ENCODE data around the gene TLX2.

TLX2 gene

DNA sequence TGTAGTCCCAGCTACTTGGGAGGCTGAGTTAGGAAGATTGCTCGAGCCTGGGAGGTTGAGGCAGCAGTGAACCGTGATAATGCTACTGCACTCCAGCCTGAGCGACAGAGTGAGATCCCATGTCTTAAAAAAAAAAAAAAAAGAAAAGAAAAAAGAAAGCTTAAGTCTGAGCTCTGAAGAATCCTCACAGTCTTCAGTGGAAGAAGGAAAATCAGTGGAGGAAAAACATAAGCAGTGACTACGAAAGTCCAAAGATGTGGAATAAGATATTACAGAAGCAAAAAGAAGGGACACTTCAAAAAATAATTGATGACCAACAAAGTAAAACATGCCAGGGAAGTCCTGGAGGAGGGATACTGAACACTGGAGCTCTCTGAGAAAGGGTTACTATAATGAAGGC is 4.0 kb upstream of the TLX2 start:
- FAIRE-seq (no peak), DNase-seq (ENCODE audit: insufficient read length, low spot score) (no peak)

DNA sequence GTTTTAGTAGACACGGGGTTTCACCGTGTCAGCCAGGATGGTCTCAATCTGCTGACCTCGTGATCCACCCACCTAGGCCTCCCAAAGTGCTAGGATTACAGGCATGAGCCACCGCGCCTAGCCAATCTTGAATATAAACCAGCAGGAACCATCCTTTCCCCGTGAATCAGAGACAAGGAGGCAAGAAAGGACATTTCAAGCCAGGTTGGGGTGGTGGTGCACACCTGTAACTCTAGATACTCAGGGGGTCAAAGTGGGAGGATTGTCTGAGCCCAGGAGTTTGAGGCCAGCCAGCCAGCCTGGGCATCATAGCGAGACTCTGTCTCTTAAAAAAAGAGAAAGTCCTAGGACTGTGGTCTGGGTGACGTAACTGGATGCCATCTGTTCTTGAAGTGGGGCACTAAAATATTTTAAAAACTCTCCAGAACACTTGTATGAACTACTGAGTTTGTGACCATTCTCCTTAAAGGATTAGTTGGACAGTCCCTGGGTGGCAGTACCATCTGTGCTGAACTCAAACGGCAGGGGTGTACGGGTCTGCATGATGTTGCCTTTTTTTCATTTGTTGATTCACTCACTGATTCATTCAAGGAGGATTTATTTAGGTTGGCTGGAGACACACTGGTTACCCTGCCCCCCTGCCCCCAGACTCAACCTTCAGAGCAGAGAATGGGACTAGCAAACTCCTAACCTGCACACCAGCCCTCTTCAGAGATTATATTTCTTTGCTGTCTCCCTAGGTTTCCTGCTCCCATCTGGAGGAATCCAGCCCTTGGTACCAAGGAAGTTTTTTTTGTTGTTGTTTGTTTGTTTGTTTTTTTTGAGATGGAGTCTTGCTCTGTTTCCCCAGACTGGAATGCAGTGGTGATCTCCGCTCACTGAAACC is 2.9 kb upstream of the TLX2 start:
- FAIRE-seq (no peak), DNase-seq (ENCODE audit: insufficient read length, low spot score) (no peak)

DNA sequence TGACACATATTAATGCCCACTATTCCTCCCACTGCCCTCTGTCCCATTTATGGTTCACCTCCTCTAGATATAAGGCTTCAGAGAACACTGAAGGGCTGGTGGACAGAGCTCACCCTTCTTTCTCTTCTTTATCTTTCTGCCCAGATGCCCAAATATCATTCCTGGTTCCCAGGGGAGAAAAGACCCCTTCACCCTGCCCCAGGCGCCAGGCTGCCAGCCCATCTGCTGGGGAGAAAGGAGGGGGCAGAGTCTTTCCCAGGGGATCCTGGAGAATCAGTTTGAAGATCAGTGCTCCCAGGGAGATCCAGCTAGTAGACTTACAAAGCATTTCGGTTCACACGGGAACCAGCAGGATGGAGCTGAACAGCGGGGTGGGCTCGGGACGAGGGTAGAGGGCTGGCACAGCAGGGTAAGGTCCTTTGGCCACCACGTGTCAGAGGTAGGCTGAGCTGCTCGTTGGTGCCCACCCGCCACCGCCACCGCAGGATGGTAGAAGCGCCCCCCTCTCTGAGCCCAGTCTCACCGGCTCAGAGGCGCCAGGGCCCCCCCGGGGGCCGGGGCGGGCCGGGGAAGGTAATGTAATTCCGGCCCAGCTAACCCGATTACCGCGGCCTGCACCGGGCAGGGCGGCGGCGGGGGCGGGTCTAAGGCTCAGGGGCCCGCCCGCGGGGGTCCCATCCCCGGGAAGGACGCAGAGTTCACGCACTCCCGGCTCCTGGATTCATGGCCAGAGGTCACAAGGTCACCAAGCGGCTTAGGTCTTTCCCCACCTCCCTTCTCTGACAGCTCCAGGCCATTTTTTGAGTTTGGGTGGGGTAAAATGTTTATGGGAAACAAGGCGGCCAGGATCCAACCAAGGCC is 1.3 kb upstream of the TLX2 start:
- no peak for DNase-seq (ENCODE audit: insufficient read length, low spot score)

DNA sequence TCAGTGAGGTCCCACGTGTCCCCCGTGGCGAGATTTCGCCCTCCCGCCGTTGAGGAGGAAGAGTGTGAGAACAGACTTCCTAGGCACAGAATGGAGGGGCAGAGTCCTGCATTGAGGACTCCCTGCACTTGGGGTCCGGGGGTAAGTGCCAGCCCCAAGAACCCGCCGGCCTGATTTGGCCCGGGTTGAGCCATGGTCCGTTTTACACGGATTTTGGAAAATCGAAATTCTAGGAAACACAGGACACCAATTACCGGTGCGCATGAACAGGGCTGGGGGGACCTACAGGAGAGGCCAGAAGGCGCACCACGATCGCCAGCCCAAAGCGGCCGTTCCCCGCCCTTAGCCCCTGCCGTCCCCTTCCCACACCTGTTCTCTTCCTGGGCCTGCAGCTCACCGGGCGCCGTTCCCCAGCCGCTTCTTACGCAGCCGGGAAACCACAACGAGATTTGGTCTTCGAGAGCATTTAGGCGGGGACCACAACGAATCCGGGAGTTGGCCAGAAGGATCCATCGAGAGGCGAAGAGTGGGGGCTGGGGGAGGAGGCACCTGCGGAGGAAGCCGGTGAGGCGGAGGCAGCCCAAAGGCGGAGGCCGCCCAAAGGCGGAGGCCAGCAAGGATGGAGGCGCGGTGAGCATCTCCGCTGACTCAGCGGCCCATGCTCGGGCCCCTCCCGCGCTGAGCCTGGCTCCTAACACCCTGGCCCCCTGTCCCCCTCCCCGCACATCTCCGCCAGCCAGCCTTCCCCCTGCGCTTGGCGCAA is 464 bp upstream of the TLX2 start:
- FAIRE-seq (no peak), DNase-seq (ENCODE audit: insufficient read length, low spot score) (no peak)

More for the DNA sequence above, 1.3 kb upstream of the TLX2 start:
- FAIRE-seq = no peak

DNA sequence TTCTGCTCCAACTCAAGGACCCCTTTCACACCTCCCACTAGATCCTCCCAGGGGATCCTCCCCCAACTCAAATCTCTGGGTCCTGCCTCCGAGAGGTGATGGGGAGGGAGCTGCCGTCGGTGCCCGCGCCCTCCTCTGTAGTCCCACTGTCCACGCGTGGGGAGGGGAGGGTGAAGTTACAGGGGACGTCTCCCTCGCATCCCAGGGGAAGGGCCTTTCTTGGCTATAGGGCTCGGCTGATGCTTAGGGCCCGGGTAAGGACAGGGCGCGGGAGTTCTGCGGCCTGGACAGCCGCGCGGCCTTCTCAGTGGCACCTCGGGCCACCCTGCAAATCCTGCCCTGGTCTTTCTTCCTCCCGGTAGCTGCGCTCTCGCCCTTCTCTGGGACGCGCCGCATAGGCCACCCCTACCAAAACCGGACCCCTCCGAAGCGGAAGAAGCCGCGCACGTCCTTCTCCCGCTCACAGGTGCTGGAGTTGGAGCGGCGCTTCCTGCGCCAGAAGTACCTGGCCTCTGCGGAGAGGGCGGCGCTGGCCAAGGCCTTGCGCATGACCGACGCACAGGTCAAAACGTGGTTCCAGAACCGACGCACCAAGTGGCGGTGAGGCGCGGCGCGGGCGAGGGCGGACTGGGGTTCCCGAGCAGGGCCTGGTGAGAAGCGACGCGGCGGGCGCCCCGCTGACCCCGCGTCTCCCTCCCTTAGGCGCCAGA is 1.2 kb downstream of the TLX2 start:
- FAIRE-seq = no peak
- DNase-seq (ENCODE audit: insufficient read length, low spot score) = no peak

DNA sequence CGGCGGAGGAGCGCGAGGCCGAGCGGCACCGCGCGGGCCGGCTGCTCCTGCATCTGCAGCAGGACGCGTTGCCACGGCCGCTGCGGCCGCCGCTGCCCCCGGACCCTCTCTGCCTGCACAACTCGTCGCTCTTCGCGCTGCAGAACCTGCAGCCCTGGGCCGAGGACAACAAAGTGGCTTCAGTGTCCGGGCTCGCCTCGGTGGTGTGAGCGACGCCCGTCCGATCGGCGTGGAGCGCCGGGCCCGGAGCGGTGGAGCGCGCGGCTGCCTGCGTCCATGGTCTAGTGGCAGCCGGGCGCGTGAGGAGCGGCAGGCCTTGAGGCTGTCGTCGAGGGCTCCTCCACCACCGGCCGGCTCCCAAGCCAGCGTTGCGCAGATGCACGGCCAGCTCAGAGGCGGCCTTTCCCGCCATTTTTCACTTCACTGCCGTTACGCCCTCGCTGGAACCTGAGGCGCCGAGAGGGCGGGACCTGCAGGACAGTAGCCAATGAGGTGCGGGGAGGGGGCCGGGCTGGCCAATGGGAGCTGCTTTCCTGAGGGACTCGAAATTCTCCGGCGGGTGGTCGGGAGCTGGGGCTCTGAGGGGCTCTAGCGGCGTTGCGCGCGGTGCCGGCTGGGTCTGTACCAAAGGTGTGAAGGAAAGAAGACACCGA is 1.9 kb downstream of the TLX2 start:
- FAIRE-seq (no peak), DNase-seq (ENCODE audit: insufficient read length, low spot score) (no peak)

DNA sequence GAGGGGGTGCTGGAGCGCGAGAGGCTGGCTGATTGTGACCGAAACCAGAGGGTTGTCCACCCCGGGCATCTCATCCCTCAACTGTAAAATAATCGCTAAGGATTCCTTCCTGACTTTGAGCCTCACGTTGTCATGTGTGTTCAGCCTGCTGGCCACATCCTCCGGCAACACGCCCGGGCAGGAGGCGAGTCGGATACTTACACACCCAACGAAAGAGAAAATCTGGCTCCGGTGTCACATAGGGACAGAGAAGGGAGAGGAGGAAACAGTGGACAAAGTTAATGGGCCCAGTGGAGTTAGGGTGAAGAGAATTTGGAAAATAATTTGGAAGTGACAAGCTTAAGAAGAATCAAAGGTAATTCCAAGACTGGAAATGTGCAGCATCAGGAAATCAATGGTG is 2.4 kb downstream of the TLX2 start:
- no peak for FAIRE-seq
- no peak for DNase-seq (ENCODE audit: insufficient read length, low spot score)

DNA sequence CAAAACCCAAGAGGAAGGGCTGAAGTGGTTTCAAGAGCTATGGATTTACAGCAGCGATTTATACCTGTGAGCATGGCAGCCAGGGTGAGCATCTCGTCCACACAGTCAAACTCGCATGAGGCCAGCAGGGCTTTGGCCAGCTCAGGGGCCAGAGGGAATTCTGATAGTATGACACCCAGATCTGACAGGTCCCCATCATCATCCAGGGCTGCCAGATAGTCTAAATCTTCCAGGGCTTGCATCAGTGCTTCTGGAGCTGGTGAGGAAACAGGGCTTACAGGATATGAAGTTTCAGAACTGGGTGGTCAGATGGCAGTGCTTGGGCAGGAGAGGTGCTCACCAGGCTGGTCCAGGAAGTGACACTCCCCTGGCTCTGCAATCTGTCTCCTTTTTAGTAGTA is 8.3 kb downstream of the TLX2 start:
- FAIRE-seq (no peak), DNase-seq (ENCODE audit: insufficient read length, low spot score) (no peak)

DNA sequence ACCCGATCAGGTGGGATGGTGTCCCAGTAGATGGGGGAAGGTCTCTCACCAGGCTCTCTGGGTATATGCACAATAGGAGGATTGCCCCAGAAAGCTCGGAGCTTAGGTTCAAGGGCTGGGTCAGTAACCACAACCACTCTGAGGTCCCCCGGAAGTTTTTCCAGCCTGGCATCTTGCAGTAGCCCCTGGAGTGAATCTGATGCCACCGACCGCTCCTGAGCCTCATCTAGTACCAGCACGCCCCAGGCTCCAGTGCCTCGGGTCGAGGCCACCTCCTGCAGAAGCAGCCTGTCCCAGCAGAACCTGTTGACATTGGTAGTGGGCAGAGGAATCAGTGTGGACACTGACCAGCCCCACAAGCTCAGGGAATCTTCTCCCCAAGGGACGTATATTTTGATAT is 9.8 kb downstream of the TLX2 start:
- FAIRE-seq (no peak), DNase-seq (ENCODE audit: insufficient read length, low spot score) (no peak)

DNA sequence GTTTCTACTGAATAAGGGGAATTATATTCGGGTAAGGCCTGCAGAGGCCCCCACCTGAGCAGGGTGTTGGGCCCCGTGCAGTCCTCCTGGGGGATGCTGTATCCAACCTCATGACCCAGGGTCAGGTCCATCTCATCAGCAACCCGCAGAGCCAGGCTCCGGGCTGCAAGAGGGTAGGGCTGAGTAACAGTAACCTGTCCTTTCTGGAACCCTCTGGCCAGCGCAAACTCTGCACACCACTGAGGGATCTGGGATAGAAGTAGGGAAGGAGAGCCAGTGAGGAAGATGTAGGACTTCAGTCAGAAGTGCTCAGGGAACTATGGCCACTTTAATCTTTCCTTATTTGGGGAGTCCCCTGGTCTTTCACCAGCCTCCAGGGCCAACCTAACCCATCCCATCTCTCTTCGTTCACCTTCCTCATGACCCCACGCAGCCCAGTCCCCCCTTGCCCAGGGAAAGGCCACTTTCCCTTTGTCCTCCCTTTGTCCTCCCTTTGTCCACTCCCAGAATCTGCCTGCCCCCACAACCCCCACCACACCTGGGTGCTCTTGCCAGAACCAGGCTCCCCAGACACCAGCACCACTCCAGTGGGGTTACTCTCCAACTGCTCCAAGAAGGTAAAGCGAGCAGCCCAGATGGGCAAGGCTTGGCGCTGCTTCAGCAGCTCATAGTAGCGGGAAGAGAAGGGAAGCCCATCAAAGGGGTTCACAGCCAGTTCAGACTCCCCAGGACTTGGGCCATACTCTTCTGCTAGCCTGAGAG is 10.9 kb downstream of the TLX2 start:
- DNase-seq (ENCODE audit: insufficient read length, low spot score) (no peak), FAIRE-seq (no peak)

DNA sequence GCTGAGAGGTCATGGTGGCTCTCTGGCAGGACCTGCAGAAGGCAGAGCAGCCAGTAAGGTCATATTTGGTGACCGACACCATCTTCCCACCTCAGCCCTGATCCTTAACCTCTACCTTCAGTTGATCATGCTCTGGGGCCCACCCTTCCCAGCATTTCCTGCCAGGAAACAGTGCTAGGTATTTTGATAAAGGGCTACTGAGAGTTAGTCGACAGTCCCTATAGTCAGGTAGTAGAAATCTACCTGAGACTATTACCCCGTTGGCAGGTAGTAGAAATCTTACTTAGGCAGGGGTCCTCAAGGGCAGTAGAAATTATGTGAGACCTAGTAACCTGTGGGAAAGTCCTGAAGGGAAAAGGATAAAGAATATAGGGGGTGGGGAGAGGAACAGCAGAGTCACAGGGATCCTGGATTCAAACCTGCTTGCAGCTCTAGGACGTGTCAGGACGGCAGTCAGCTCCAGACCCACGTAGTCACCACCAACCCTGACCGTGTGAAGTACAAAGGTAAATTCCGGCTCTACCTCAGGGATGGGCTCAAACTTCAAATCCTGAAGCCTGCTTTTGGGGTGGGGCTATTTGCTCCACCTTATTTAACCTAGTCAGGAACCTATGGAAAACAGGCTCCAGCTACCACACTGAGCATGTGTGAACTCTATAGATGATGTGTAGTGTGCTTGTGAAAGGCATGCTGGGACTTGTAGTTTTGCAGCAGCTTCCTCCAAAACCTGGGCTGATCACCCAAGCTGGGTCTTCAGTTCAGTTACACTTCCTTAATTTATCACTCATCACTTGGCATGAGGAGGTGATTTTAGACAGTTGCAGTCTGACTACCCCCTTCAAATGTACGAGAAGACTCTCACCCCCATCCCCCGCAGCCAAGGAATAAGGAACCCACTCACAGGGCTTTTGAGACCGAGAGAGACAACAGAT is 11.7 kb downstream of the TLX2 start, which contains the start of gene DQX1:
TSS of gene DQX1 (minus strand) at position 515 of the 932 bp plus-strand sequence. CDS start at position 13, 502 bp downstream.
- DNase-seq (ENCODE audit: insufficient read length, low spot score) = peak; percentile 54
- FAIRE-seq = no peak

DNA sequence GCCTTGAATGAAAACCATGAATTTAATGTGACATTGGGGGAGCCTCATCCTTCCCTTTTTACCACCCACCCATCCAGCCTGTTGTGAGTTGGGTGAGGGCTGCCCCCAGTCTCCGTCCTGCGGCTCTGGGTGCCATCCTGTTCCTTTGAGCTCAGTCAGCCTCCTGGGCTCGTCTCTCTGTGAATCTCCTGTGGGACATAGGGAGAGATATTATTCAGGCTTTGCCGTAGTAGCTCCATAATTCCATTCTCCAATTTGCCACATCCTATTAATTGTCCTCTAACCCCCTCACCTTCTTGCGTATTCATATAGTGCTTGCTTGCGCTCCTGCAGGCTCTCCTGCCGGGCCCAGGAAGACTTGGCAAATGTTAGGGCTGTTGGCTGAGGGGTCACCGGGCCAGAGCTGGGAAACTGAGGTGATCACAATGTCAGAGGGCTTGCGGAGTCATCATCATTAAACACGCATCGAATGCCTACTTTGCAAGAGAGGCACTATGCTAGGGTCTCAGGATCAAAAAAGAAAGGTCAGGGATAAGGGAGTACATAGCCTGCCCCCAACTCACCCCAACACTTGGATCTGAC is 12.5 kb downstream of the TLX2 start:
- DNase-seq (ENCODE audit: insufficient read length, low spot score) = no peak
- no peak for FAIRE-seq

DNA sequence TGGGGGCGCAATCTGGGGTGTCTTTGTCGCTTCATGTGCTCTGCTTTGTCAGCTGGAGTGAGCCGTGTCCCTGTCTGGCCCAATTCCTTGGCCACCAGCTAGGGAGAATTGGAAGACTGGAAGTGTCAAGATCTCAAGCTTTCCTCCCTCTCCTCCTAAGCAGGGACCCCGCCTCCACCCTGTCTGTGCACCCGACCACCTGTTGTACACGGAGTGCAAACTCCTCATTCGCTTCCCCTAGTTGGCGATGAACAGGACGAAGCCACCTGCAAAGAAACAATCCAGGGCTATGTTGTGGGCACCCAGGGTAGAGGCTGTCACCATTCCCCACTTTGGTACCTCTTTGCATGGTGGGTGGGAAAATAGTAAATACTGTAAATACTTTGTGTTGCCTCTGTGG is 13.5 kb downstream of the TLX2 start:
- FAIRE-seq (no peak), DNase-seq (ENCODE audit: insufficient read length, low spot score) (no peak)

DNA sequence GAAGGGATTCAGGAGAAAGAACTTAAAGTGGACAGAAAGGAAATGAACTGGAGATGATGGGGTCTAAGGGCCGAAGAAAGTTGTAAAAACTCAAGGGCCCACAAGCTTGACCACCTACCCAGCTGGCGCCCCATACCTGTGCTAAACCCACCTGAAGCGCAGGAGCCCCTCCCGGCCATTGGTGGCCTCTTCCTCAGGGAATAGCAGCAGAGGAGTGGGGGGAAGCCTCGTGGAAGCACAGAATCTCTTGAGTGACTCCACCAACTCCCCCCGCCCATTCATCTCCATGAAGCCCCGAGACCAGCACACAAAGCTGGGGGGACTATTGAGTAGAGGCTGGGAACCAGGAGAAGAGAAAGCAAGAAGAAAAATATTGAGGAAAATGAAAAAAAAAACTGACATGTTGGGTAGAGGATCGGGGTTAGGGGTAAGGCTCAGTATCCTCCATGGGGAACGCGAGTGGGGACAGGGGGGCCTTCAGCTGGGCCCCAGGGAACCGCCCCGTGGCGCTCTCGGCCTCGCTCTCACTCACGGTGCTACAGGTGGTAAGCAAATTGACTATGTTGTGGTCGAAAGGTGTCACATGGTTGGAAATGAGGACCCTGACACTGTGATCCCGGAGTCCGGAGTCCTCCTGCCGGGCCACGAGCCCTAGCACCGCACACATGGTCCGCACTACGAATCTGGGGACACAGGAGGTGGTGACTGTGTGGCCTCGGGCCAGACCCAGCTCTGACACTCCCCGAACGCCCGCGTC is 14.5 kb downstream of the TLX2 start:
- DNase-seq (ENCODE audit: insufficient read length, low spot score) (no peak), FAIRE-seq (no peak)

DNA sequence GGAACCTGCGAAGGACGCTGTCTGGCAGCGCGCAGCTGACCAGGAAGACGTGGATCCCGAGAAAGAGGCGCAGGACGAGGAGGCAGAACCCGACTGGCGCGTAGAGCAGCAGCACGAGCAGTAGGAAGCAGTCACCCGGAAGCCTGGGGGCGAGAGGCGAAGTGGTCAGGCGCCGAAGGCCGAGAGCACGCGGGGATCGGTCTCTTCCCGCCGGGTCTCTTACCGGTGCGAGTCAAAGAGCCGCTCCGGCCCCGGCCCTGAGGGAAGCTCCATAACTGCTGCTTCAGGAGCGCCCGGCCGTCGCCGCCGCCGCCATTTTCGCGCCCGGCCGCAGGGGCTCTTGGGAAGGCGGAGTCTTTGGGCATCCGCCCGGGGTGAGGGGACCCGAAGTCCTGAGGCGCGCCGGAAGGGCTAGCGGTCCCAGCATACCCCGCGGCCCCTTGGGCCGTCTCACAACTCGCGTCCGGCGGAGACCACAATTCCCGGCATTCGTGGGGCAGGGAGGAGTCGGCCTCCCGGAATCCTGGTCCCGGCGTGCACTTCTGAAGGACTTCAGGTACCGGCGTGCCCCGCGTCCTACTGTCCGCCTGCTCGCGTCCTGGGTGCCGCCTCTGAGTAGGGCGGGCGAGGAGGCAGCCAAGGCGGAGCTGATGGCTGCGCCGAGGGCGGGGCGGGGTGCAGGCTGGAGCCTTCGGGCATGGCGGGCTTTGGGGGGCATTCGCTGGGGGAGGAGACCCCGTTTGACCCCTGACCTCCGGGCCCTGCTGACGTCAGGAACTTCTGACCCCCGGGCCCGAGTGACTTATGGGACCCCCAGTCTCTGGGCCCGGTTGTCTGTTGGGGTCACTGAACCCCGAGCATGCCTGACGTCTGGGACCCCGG is 15.3 kb downstream of the TLX2 start, which contains the start of the genes AUP1 and HTRA2:
TSS of gene AUP1 (minus strand) at position 350 of the 882 bp plus-strand sequence. CDS start at position 273, 77 bp downstream.
TSS of gene HTRA2 (plus strand) at position 577 of the 882 bp plus-strand sequence. CDS start at position 651, 74 bp downstream.
- peak; percentile 85 for FAIRE-seq
- DNase-seq (ENCODE audit: insufficient read length, low spot score) = peak; percentile 99
